Parathyroid adenoma (tissue), 2 donors: ENCODE data around the gene RNASE7.

Source experiments
- H2AFZ ChIP-seq: fragments of 300-600 bp; sonication (generic); one replicate; pipeline ENCODE4 v1.7.0; 2017; ENCODE audit warnings: antibody characterized with exemption, mild to moderate bottlenecking
- H3K27ac ChIP-seq: fragments of 300-600 bp; sonication (generic); one replicate; pipeline ENCODE4 v1.7.0; 2017
- H3K27me3 ChIP-seq: fragments of 300-600 bp; sonication (generic); one replicate; pipeline ENCODE4 v1.7.0; 2017; ENCODE audit warnings: low read length; ENCODE audit not compliant: control insufficient read depth, insufficient read depth
- H3K36me3 ChIP-seq: fragments of 300-600 bp; sonication (generic); one replicate; pipeline ENCODE4 v1.7.0; 2017; ENCODE audit warnings: low read length; ENCODE audit not compliant: control insufficient read depth, insufficient read depth
- H3K4me1 ChIP-seq: fragments of 300-600 bp; sonication (generic); one replicate; pipeline ENCODE4 v1.7.0; 2017; ENCODE audit warnings: control low read depth
- H3K4me2 ChIP-seq: fragments of 300-600 bp; sonication (generic); one replicate; pipeline ENCODE4 v1.7.0; 2017; ENCODE audit warnings: low read length
- H3K4me3 ChIP-seq: fragments of 300-600 bp; sonication (generic); one replicate; pipeline ENCODE4 v1.7.0; 2017; ENCODE audit warnings: low read depth, low read length
- H3K79me2 ChIP-seq: fragments of 300-600 bp; sonication (generic); one replicate; pipeline ENCODE4 v1.7.0; 2017; ENCODE audit warnings: control low read depth
- H3K9ac ChIP-seq: fragments of 300-600 bp; sonication (generic); one replicate; pipeline ENCODE4 v1.7.0; 2017; ENCODE audit warnings: mild to moderate bottlenecking
- H3K9me3 ChIP-seq: fragments of 300-600 bp; sonication (generic); one replicate; pipeline ENCODE4 v1.7.0; 2017; ENCODE audit warnings: low read length; ENCODE audit not compliant: control insufficient read depth
- CTCF ChIP-seq: fragments of 300-600 bp; sonication (generic); IDR thresholded peaks from one replicate; pipeline ENCODE4 v1.7.0; 2017; ENCODE audit warnings: antibody characterized with exemption, mild to moderate bottlenecking
- donor health status: primary hyperparathyroidism.

RNASE7 gene

DNA sequence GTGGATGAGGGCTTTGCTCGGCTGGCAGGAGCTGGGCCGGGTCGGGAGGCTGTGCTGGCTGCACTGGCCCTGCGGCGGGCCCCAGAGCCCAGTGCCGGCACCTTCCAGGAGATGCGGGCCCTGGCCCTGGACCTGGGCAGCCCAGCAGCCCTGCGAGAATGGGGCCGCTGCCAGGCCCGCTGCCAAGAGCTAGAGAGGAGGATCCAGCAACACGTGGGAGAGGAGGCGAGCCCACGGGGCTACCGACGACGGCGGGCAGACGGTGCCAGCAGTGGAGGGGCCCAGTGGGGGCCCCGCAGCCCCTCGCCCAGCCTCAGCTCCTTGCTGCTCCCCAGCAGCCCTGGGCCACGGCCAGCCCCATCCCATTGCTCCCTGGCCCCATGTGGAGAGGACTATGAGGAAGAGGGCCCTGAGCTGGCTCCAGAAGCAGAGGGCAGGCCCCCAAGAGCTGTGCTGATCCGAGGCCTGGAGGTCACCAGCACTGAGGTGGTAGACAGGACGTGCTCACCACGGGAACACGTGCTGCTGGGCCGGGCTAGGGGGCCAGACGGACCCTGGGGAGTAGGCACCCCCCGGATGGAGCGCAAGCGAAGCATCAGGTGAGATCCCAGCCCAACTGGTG is 39.5 kb downstream of the RNASE7 start:
- no peak overlapping the region for H3K27ac ChIP-seq
- no peaks in the 10 kb centered on the region for H3K36me3 ChIP-seq
- H2AFZ ChIP-seq = no peak overlapping the region
- no peak overlapping the region for H3K4me3 ChIP-seq
- H3K4me2 ChIP-seq = no peak overlapping the region
- no peak for TF ChIP-seq CTCF
- no peaks in the 10 kb centered on the region for H3K27me3 ChIP-seq
- no peaks in the 10 kb centered on the region for H3K9me3 ChIP-seq
- H3K79me2 ChIP-seq = peaks cover 4% of the 10 kb centered on the region
- no peak overlapping the region for H3K9ac ChIP-seq
- no peaks in the 10 kb centered on the region for H3K4me1 ChIP-seq

- H3K36me3 ChIP-seq = no peaks in the 10 kb centered on the region
- peaks cover 4% of the 10 kb centered on the region for H3K79me2 ChIP-seq
- no peak overlapping the region for H3K9ac ChIP-seq
- no peaks in the 10 kb centered on the region for H3K27me3 ChIP-seq
- H3K4me1 ChIP-seq = peaks cover 6% of the 10 kb centered on the region
- H3K4me2 ChIP-seq = no peak overlapping the region
- no peak overlapping the region for H3K27ac ChIP-seq
- TF ChIP-seq CTCF = no peak
- H3K4me3 ChIP-seq = no peak overlapping the region
- no peak overlapping the region for H2AFZ ChIP-seq
- no peaks in the 10 kb centered on the region for H3K9me3 ChIP-seq
Measured at GRCh38 chr14:21083565-21084325, 41.6 kb downstream of the RNASE7 start.

DNA sequence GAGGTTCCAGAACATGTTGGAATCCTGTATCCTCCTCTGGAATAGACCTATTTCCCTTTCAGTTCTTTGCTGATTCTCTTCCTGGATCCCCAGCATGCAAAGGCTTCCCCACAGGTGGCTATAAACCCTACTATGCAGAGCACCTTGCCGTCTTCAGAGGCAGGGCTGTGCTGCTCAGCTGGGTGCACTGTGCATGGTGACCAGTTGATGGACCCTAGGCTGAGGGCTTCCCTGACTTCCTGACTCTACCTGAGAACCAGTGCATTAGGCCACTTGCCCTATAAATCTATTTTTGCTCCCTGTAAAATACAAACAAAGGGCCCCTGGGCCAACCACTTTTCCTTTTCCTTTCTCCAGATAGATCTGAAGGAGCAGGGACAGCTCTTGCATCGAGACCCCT is 42.2 kb downstream of the RNASE7 start:
- no peaks in the 10 kb centered on the region for H3K36me3 ChIP-seq
- TF ChIP-seq CTCF = no peak
- H3K27me3 ChIP-seq = no peaks in the 10 kb centered on the region
- H3K27ac ChIP-seq = no peak overlapping the region
- no peaks in the 10 kb centered on the region for H3K9me3 ChIP-seq
- H3K79me2 ChIP-seq = no peaks in the 10 kb centered on the region
- no peak overlapping the region for H3K9ac ChIP-seq
- peaks cover 6% of the 10 kb centered on the region for H3K4me1 ChIP-seq
- no peak overlapping the region for H2AFZ ChIP-seq
- no peak overlapping the region for H3K4me2 ChIP-seq
- H3K4me3 ChIP-seq = no peak overlapping the region

- no peak overlapping the region for H3K4me3 ChIP-seq
- TF ChIP-seq CTCF = no peak
- H3K4me1 ChIP-seq = peaks cover 6% of the 10 kb centered on the region
- no peak overlapping the region for H3K27ac ChIP-seq
- no peaks in the 10 kb centered on the region for H3K27me3 ChIP-seq
- no peaks in the 10 kb centered on the region for H3K79me2 ChIP-seq
- no peak overlapping the region for H3K4me2 ChIP-seq
- no peaks in the 10 kb centered on the region for H3K36me3 ChIP-seq
- no peaks in the 10 kb centered on the region for H3K9me3 ChIP-seq
- no peak overlapping the region for H2AFZ ChIP-seq
- H3K9ac ChIP-seq = no peak overlapping the region
Measured at GRCh38 chr14:21084998-21085853, 43.1 kb downstream of the RNASE7 start.
